MM.1S (cell line): ENCODE data around the gene ARFGEF3.

Experiments
- DNase-seq: peaks from one replicate; pipeline ENCODE4 v3.0.0-alpha.2; 2015
- H2AFZ ChIP-seq: fragments of 300-600 bp; sonication (generic); 2 replicates; pipeline ENCODE4 v1.6.0; 2016; ENCODE audit warnings: antibody characterized with exemption, low read length
- H3F3A ChIP-seq: fragments of 300-600 bp; sonication (generic); 2 replicates; pipeline ENCODE4 v1.6.1; 2016; ENCODE audit warnings: mild to moderate bottlenecking, antibody characterized with exemption, low read length, moderate library complexity, mixed read lengths; ENCODE audit not compliant: insufficient read depth
- H3K27ac ChIP-seq: fragments of 300-600 bp; sonication (generic); 2 replicates; pipeline ENCODE4 v1.5.1; 2016; ENCODE audit warnings: mild to moderate bottlenecking, low read length
- H3K27me3 ChIP-seq: fragments of 300-600 bp; sonication (generic); replicated peaks from 2 replicates; pipeline ENCODE4 v1.6.0; 2016; ENCODE audit warnings: low read length; ENCODE audit not compliant: insufficient read depth
- H3K36me3 ChIP-seq: fragments of 300-600 bp; sonication (generic); replicated peaks from 2 replicates; pipeline ENCODE4 v1.6.1; 2016; ENCODE audit warnings: mild to moderate bottlenecking, low read length, mixed read lengths; ENCODE audit not compliant: insufficient read depth
- H3K4me1 ChIP-seq: fragments of 300-600 bp; sonication (generic); 2 replicates; pipeline ENCODE4 v1.6.1; 2016; ENCODE audit warnings: low read length, mixed read lengths
- H3K4me2 ChIP-seq: fragments of 300-600 bp; sonication (generic); 2 replicates; pipeline ENCODE4 v1.6.0; 2016; ENCODE audit warnings: low read depth, low read length
- H3K4me3 ChIP-seq: fragments of 300-600 bp; sonication (generic); 2 replicates; pipeline ENCODE4 v1.5.1; 2016; ENCODE audit warnings: low read length, mixed read lengths
- H3K79me2 ChIP-seq: fragments of 300-600 bp; sonication (generic); 2 replicates; pipeline ENCODE4 v1.6.1; 2016; ENCODE audit warnings: mixed run types, low read length, mixed read lengths
- H3K9ac ChIP-seq: fragments of 300-600 bp; sonication (generic); 2 replicates; pipeline ENCODE4 v1.6.1; 2016; ENCODE audit warnings: low read length, mixed read lengths
- H3K9me2 ChIP-seq: fragments of 300-600 bp; sonication (generic); replicated peaks from 2 replicates; pipeline ENCODE4 v1.6.1; 2016; ENCODE audit warnings: mild to moderate bottlenecking, low read length, mixed read lengths; ENCODE audit not compliant: insufficient read depth
- H3K9me3 ChIP-seq: fragments of 300-600 bp; sonication (generic); replicated peaks from 2 replicates; pipeline ENCODE4 v1.6.1; 2016; ENCODE audit warnings: mild to moderate bottlenecking, low read length, mixed read lengths; ENCODE audit not compliant: insufficient read depth
- H4K20me1 ChIP-seq: fragments of 300-600 bp; sonication (generic); 2 replicates; pipeline ENCODE4 v1.6.1; 2016; ENCODE audit warnings: mild to moderate bottlenecking, low read length, moderate library complexity, mixed read lengths; ENCODE audit not compliant: insufficient read depth
- EZH2 ChIP-seq: fragments of 300-600 bp; sonication (generic); optimal IDR thresholded peaks from 2 replicates; pipeline ENCODE3; 2017; ENCODE audit warnings: low read depth, mild to moderate bottlenecking, antibody characterized with exemption, low read length, mixed read lengths
- EZH2phosphoT487 ChIP-seq: fragments of 300-600 bp; sonication (generic); IDR thresholded peaks from 2 replicates; pipeline ENCODE4 v1.6.1; 2018; ENCODE audit warnings: antibody characterized with exemption, low read length
- TF ChIP-seq, protein P1 (sequence below): fragments of 300-600 bp; sonication (generic); IDR thresholded peaks from 2 replicates; pipeline ENCODE4 v1.5.1; 2016; ENCODE audit warnings: antibody characterized with exemption, low read length, mixed read lengths

Gene ARFGEF3

GRCh38 chr6:138261116-138261780 lies 99.5 kb downstream of the ARFGEF3 start:
- Histone ChIP-seq H4K20me1 (no peaks in the 10 kb centered on the region), H3K79me2 (no peaks in the 10 kb centered on the region), H2AFZ (no peak overlapping the region), H3K4me3 (no peak overlapping the region), H3K27me3 (no peaks in the 10 kb centered on the region), H3K27ac (no peak overlapping the region), H3K9ac (no peak overlapping the region), H3K4me2 (no peak overlapping the region), H3F3A (no peaks in the 10 kb centered on the region), H3K9me3 (no peaks in the 10 kb centered on the region), H3K36me3 (no peaks in the 10 kb centered on the region), H3K4me1 (no peaks in the 10 kb centered on the region), H3K9me2 (no peaks in the 10 kb centered on the region)
- TF ChIP-seq EZH2phosphoT487: no peak
- no peak for TF ChIP-seq EZH2
- TF ChIP-seq, protein P1, sequence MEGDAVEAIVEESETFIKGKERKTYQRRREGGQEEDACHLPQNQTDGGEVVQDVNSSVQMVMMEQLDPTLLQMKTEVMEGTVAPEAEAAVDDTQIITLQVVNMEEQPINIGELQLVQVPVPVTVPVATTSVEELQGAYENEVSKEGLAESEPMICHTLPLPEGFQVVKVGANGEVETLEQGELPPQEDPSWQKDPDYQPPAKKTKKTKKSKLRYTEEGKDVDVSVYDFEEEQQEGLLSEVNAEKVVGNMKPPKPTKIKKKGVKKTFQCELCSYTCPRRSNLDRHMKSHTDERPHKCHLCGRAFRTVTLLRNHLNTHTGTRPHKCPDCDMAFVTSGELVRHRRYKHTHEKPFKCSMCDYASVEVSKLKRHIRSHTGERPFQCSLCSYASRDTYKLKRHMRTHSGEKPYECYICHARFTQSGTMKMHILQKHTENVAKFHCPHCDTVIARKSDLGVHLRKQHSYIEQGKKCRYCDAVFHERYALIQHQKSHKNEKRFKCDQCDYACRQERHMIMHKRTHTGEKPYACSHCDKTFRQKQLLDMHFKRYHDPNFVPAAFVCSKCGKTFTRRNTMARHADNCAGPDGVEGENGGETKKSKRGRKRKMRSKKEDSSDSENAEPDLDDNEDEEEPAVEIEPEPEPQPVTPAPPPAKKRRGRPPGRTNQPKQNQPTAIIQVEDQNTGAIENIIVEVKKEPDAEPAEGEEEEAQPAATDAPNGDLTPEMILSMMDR: no peak
- DNase-seq: no peak

DNA sequence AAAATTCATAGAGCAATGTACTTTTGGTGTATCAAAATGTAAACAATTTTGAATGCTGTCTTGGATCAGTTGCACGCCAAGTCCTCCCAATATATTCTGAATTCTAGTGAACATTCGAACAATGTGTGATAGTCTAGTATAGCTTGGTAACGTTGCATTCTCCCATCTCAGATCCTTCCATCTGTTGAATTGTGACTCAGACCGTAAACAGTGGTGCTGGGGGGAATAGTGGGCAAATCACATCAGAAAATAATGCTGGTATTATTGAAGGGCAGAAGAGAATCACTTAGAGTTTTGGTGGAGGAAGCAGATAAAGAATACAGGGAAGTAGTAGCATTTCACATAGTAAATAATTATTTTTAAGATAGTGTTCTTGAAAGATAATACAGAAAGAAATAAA lies 102.2 kb downstream of the ARFGEF3 start:
- no peak overlapping the region for H3K27ac ChIP-seq
- no peaks in the 10 kb centered on the region for H3F3A ChIP-seq
- H3K4me3 ChIP-seq: no peak overlapping the region
- H3K4me1 ChIP-seq: no peaks in the 10 kb centered on the region
- no peak overlapping the region for H2AFZ ChIP-seq
- H3K4me2 ChIP-seq: no peak overlapping the region
- H3K9me3 ChIP-seq: no peaks in the 10 kb centered on the region
- H4K20me1 ChIP-seq: no peaks in the 10 kb centered on the region
- DNase-seq: no peak
- TF ChIP-seq EZH2phosphoT487: no peak
- TF ChIP-seq EZH2: no peak
- TF ChIP-seq, protein P1: no peak
- H3K36me3 ChIP-seq: no peaks in the 10 kb centered on the region
- no peaks in the 10 kb centered on the region for H3K79me2 ChIP-seq
- no peaks in the 10 kb centered on the region for H3K9me2 ChIP-seq
- no peaks in the 10 kb centered on the region for H3K27me3 ChIP-seq
- H3K9ac ChIP-seq: no peak overlapping the region

- no peak overlapping the region for H3K4me3 ChIP-seq
- no peaks in the 10 kb centered on the region for H3K36me3 ChIP-seq
- no peak overlapping the region for H3K27ac ChIP-seq
- no peaks in the 10 kb centered on the region for H3K27me3 ChIP-seq
- H3F3A ChIP-seq: no peaks in the 10 kb centered on the region
- no peaks in the 10 kb centered on the region for H3K9me3 ChIP-seq
- H4K20me1 ChIP-seq: no peaks in the 10 kb centered on the region
- H3K9me2 ChIP-seq: no peaks in the 10 kb centered on the region
- H3K4me2 ChIP-seq: no peak overlapping the region
- no peaks in the 10 kb centered on the region for H3K79me2 ChIP-seq
- H3K9ac ChIP-seq: no peak overlapping the region
- no peak for TF ChIP-seq EZH2phosphoT487
- no peak for DNase-seq
- no peaks in the 10 kb centered on the region for H3K4me1 ChIP-seq
- no peak overlapping the region for H2AFZ ChIP-seq
Measured at GRCh38 chr6:138264372-138264880, 102.7 kb downstream of the ARFGEF3 start.

DNA sequence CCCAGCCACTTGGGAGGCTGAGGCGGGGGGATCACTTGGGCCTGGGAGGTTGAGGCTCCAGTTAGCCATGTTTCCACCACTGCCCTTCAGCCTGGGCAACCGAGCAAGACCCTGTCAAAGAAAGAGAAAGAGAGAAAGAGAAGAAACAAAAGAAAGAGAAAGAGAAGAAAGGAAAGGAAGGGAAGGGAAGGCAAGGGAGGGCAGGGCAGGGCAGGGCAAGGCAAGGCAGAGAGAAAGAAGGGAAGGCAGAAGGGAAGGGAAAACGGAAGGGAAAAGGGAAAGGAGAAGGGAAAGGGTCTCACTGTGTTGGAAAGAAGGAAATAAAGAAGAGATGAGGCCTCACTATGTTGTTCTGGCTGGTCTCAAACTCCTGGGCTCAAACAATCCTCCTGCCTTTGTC lies 104.4 kb downstream of the ARFGEF3 start:
- Histone ChIP-seq H3F3A (no peaks in the 10 kb centered on the region), H3K9me2 (no peaks in the 10 kb centered on the region), H3K79me2 (no peaks in the 10 kb centered on the region), H3K9ac (no peak overlapping the region), H3K4me2 (no peak overlapping the region), H3K4me3 (no peak overlapping the region), H3K4me1 (no peaks in the 10 kb centered on the region), H3K27me3 (no peaks in the 10 kb centered on the region), H4K20me1 (no peaks in the 10 kb centered on the region), H2AFZ (no peak overlapping the region), H3K9me3 (no peaks in the 10 kb centered on the region), H3K27ac (no peak overlapping the region), H3K36me3 (no peaks in the 10 kb centered on the region)
- TF ChIP-seq, protein P1: no peak
- TF ChIP-seq EZH2 (no peak), EZH2phosphoT487 (no peak)
- no peak for DNase-seq
